IMR-90 (cell line): Measurements from ENCODE around the gene ENO2. TPM values are rescaled to one million over a fixed set of nuclear protein-coding genes. Genes with fewer than 3 reads are reported as not detected.

ENCODE experiments used
- ATAC-seq: fragments of 200-7000 bp; cut with Tn5 transposase; 2 replicates; pipeline ENCODE4 v1.9.1; 2020; ENCODE audit warnings: low read depth, mild to moderate bottlenecking, moderate library complexity
- BruUV-seq: library from RNA; stranded (reverse); fragments of 400-500 nt; replicated peaks from 2 replicates; lab custom pipeline; 2021; lab: Mats Ljungman, UMichigan
- CTCF ChIA-PET: fragments of 300-600 bp; formaldehyde crosslinking; extraction: SDS; loops from one replicate; lab custom pipeline; 2021; ENCODE audit warnings: antibody characterized with exemption; lab: Yijun Ruan, JAX
- POLR2A ChIA-PET: fragments of 300-600 bp; sonication (Branson Sonifier 250); formaldehyde crosslinking; loops from one replicate; lab custom pipeline; 2022; ENCODE audit warnings: antibody characterized with exemption; ENCODE audit not compliant: unreplicated experiment; lab: Charles Lee
- DNase-seq: peaks from one replicate; pipeline ENCODE4 v3.0.0; 2013
- H2AFZ ChIP-seq: replicated peaks from 2 replicates; pipeline ENCODE3; 2013; ENCODE audit warnings: low read length, mild to moderate bottlenecking; ENCODE audit not compliant: poor library complexity
- H2AK5ac ChIP-seq: 2 replicates; pipeline ENCODE4 v1.6.1; 2013; ENCODE audit warnings: low read depth, low read length, inconsistent platforms
- H2AK9ac ChIP-seq: replicated peaks from 2 replicates; pipeline ENCODE3; 2013; ENCODE audit warnings: mild to moderate bottlenecking, low read depth, low read length, moderate library complexity; ENCODE audit not compliant: poor library complexity
- H2BK120ac ChIP-seq: 2 replicates; pipeline ENCODE4 v1.6.1; 2013; ENCODE audit warnings: low read depth, low read length, inconsistent platforms
- H2BK15ac ChIP-seq: 3 replicates; pipeline ENCODE4 v1.6.1; 2013; ENCODE audit warnings: low read depth, low read length, inconsistent platforms
- H2BK20ac ChIP-seq: 2 replicates; pipeline ENCODE4 v1.6.1; 2013; ENCODE audit warnings: low read depth, mild to moderate bottlenecking, inconsistent platforms, low read length, moderate library complexity
- H2BK5ac ChIP-seq: 2 replicates; pipeline ENCODE4 v1.6.1; 2013; ENCODE audit warnings: mild to moderate bottlenecking, low read depth, low read length, inconsistent platforms; ENCODE audit not compliant: poor library complexity, severe bottlenecking
- H3K14ac ChIP-seq: replicated peaks from 2 replicates; pipeline ENCODE4 v1.6.1; 2013; ENCODE audit warnings: low read depth, low read length, inconsistent platforms
- H3K18ac ChIP-seq: 2 replicates; pipeline ENCODE4 v1.6.1; 2013; ENCODE audit warnings: low read depth, low read length, control low read depth
- H3K23ac ChIP-seq: 2 replicates; pipeline ENCODE4 v1.6.1; 2013; ENCODE audit warnings: low read depth, low read length, inconsistent platforms
- H3K27ac ChIP-seq: 2 replicates; pipeline ENCODE4 v1.5.1; 2013; ENCODE audit warnings: mild to moderate bottlenecking, control low read depth, low read length; ENCODE audit not compliant: insufficient read depth
- H3K27me3 ChIP-seq: 2 replicates; pipeline ENCODE4 v1.6.1; 2013; ENCODE audit warnings: low read length; ENCODE audit not compliant: control insufficient read depth, insufficient read depth
- H3K36me3 ChIP-seq: 2 replicates; pipeline ENCODE4 v1.6.1; 2013; ENCODE audit warnings: low read length, mixed read lengths; ENCODE audit not compliant: control insufficient read depth, insufficient read depth
- H3K4ac ChIP-seq: 2 replicates; pipeline ENCODE4 v1.6.1; 2013; ENCODE audit warnings: low read depth, low read length, inconsistent platforms
- H3K4me1 ChIP-seq: 2 replicates; pipeline ENCODE4 v1.6.1; 2013; ENCODE audit warnings: low read length, mixed read lengths; ENCODE audit not compliant: control insufficient read depth, insufficient read depth
- H3K4me2 ChIP-seq: 2 replicates; pipeline ENCODE4 v1.6.1; 2013; ENCODE audit warnings: low read depth, mild to moderate bottlenecking, control low read depth, low read length, moderate library complexity
- H3K4me3 ChIP-seq: 2 replicates; pipeline ENCODE4 v1.5.1; 2013; ENCODE audit warnings: low read depth, mild to moderate bottlenecking, control low read depth, low read length, moderate library complexity; ENCODE audit not compliant: insufficient read depth
- H3K56ac ChIP-seq: 2 replicates; pipeline ENCODE4 v1.6.1; 2013; ENCODE audit warnings: low read length, inconsistent platforms; ENCODE audit not compliant: insufficient read depth; ENCODE audit errors: extremely low read depth
- H3K79me1 ChIP-seq, 2 experiments: 2 replicates each; pipeline ENCODE4 v1.6.1; 2013; ENCODE audit warnings: low read length in 2 of 2, inconsistent platforms in 1 of 2, low read depth in 1 of 2
- H3K9ac ChIP-seq: 2 replicates; pipeline ENCODE4 v1.6.1; 2013; ENCODE audit warnings: low read depth, low read length, control low read depth
- H3K9me1 ChIP-seq: 2 replicates; pipeline ENCODE4 v1.6.1; 2013; ENCODE audit warnings: low read length, inconsistent platforms; ENCODE audit not compliant: insufficient read depth
- H3K9me3 ChIP-seq: 2 replicates; pipeline ENCODE4 v1.6.1; 2013; ENCODE audit warnings: low read length; ENCODE audit not compliant: control insufficient read depth, insufficient read depth
- H4K20me1 ChIP-seq: 2 replicates; pipeline ENCODE4 v1.6.1; 2013; ENCODE audit warnings: low read length, inconsistent platforms; ENCODE audit not compliant: insufficient read depth
- H4K5ac ChIP-seq: 2 replicates; pipeline ENCODE4 v1.6.1; 2013; ENCODE audit warnings: mild to moderate bottlenecking, low read depth, low read length, control low read depth
- H4K8ac ChIP-seq, 2 experiments: 2 replicates each; pipeline ENCODE4 v1.6.1; 2013; ENCODE audit warnings: low read depth in 2 of 2, low read length in 2 of 2, control low read depth in 1 of 2, inconsistent platforms in 1 of 2
- H4K91ac ChIP-seq: 2 replicates; pipeline ENCODE4 v1.6.1; 2013; ENCODE audit warnings: low read depth, low read length, inconsistent platforms; ENCODE audit not compliant: insufficient read depth
- BHLHE40 ChIP-seq: fragments of 150-350 bp; IDR thresholded peaks from 2 replicates; pipeline ENCODE4 v1.6.1; 2016; ENCODE audit warnings: mild to moderate bottlenecking, low read depth, low read length
- CEBPB ChIP-seq: IDR thresholded peaks from 2 replicates; pipeline ENCODE4 v1.6.1; 2012; ENCODE audit warnings: low read depth, low read length, improper control_type of control experiment
- CHD1 ChIP-seq: IDR thresholded peaks from 2 replicates; pipeline ENCODE4 v1.6.1; 2012; ENCODE audit warnings: low read depth, low read length, improper control_type of control experiment
- CTCF ChIP-seq: conservative IDR thresholded peaks from 2 replicates; pipeline ENCODE4 v1.5.1; 2012; ENCODE audit warnings: mild to moderate bottlenecking, low read depth, low read length, improper control_type of control experiment
- ELK1 ChIP-seq: fragments of 150-350 bp; IDR thresholded peaks from 2 replicates; pipeline ENCODE4 v1.6.1; 2016; ENCODE audit warnings: low read depth, mild to moderate bottlenecking, low read length, moderate library complexity, borderline replicate concordance
- FOS ChIP-seq: fragments of 150-350 bp; IDR thresholded peaks from 2 replicates; pipeline ENCODE4 v1.6.1; 2016; ENCODE audit warnings: low read depth, low read length
- MAFK ChIP-seq: IDR thresholded peaks from 2 replicates; pipeline ENCODE4 v1.6.1; 2012; ENCODE audit warnings: low read depth, low read length, improper control_type of control experiment
- MAZ ChIP-seq: IDR thresholded peaks from 2 replicates; pipeline ENCODE4 v1.6.1; 2012; ENCODE audit warnings: low read depth, mild to moderate bottlenecking, low read length, improper control_type of control experiment, moderate library complexity, borderline replicate concordance
- MXI1 ChIP-seq: IDR thresholded peaks from 2 replicates; pipeline ENCODE4 v1.6.1; 2012; ENCODE audit warnings: low read depth, mild to moderate bottlenecking, low read length, moderate library complexity, borderline replicate concordance
- NFE2L2 ChIP-seq: fragments of 150-350 bp; IDR thresholded peaks from 2 replicates; pipeline ENCODE4 v1.6.1; 2016; ENCODE audit warnings: low read depth, mild to moderate bottlenecking, low read length
- POLR2A ChIP-seq: IDR thresholded peaks from 2 replicates; pipeline ENCODE4 v1.6.1; 2012; ENCODE audit warnings: mild to moderate bottlenecking, low read depth, low read length
- RAD21 ChIP-seq: IDR thresholded peaks from 2 replicates; pipeline ENCODE4 v1.6.1; 2012; ENCODE audit warnings: low read length, improper control_type of control experiment
- RCOR1 ChIP-seq: IDR thresholded peaks from 2 replicates; pipeline ENCODE4 v1.6.1; 2012; ENCODE audit warnings: mild to moderate bottlenecking, low read length, improper control_type of control experiment; ENCODE audit not compliant: insufficient replicate concordance
- RFX5 ChIP-seq: IDR thresholded peaks from 2 replicates; pipeline ENCODE4 v1.8.0; 2012; ENCODE audit warnings: low read depth, mild to moderate bottlenecking, low read length, moderate library complexity
- USF2 ChIP-seq: fragments of 150-350 bp; IDR thresholded peaks from 2 replicates; pipeline ENCODE4 v1.6.1; 2017; ENCODE audit warnings: mild to moderate bottlenecking, antibody characterized with exemption, low read length, low read depth
- WGBS, 2 experiments: methylation state at CpG; one replicate each; pipeline versions ENCODE4 v1.1.5 to v1.1.7; 2013; ENCODE audit warnings: missing lambda C conversion rate in 2 of 2; ENCODE audit not compliant: insufficient read length in 1 of 2; ENCODE audit errors: extremely low coverage in 2 of 2; 5-methylcytosine and 5-hydroxymethylcytosine counted together
- dilution Hi-C: fragments of 300-500 bp; cut with HindIII; formaldehyde crosslinking; loops from one replicate; pipeline ENCODE4 v1.14.3; 2018; ENCODE audit warnings: low sequenced_read_pairs; ENCODE audit not compliant: unreplicated experiment
- in situ Hi-C: fragments of 300-500 bp; cut with MboI; formaldehyde crosslinking; loops from 3 replicates; pipeline ENCODE4 v1.14.3; 2019; ENCODE audit warnings: low sequenced_read_pairs, inconsistent platforms, mixed read lengths
- intact Hi-C: fragments of 100-400 bp; cut with micrococcal nuclease; formaldehyde crosslinking; loops from 2 replicates; pipeline ENCODE4 v1.10.0; 2022
- polyA plus RNA-seq, 3 experiments: library from polyadenylated mRNA; depleted of rRNA; stranded (reverse); fragments of >200 nt; gene quantifications; 2 replicates each; pipeline ENCODE4 v1.2.3, GENCODE V29; 2012; ENCODE audit warnings: low replicate concordance in 1 of 3
- total RNA-seq: library from RNA; depleted of rRNA; stranded (reverse); fragments of >200 nt; gene quantifications from 2 replicates; pipeline ENCODE4 v1.2.3, GENCODE V29; 2012

ENO2 gene
- total and polyA plus RNA-seq, 2 of the 4 experiments (the other 2 are of a cell fraction) = 28.3 to 92.8 TPM

GRCh38 chr12:6927379-6928021 lies 13.1 kb downstream of the ENO2 start, which contains the start of gene ATN1:
Gene ATN1, plus strand, starts transcription at chr12:6927959. Its CDS starts 6,043 bp downstream, at chr12:6934002.
- H3K23ac ChIP-seq = peak within 1 kb of the TSS; percentile 97
- peak within 1 kb of the TSS; percentile 98 for H3K4me2 ChIP-seq
- peaks cover 25% of the 10 kb centered on the region for H3K4me1 ChIP-seq
- peak within 1 kb of the TSS; percentile 97 for H2AK5ac ChIP-seq
- H2BK20ac ChIP-seq = 0 out of 2 replicates have a peak within 1 kb of the TSS, but pooled peaks have one; percentile 34
- peak within 1 kb of the TSS; percentile 71 for H2BK120ac ChIP-seq
- H3K18ac ChIP-seq = peak within 1 kb of the TSS; percentile 66
- H3K27me3 ChIP-seq = no peaks in the 10 kb centered on the region
- peak within 1 kb of the TSS; percentile 74 for H4K5ac ChIP-seq
- WGBS, 2 experiments = 4% methylated on average over 8 of the region's 66 CpGs; no CpG with 5 or more reads in 1 of the 2 experiments
- in situ Hi-C loops (no loop called here), dilution Hi-C loops (no loop called here), intact Hi-C loops (no loop called here)
- peak within 1 kb of the TSS; percentile 99 for H2AK9ac ChIP-seq
- peak within 1 kb of the TSS; percentile 95 for H4K91ac ChIP-seq
- peak within 1 kb of the TSS; percentile 93 for H3K4me3 ChIP-seq
- peak; percentile 78 for DNase-seq
- BruUV-seq = no TSS peak
- peaks cover 12% of the 10 kb centered on the region for H3K36me3 ChIP-seq
- H3K27ac ChIP-seq = peak within 1 kb of the TSS; percentile 95
- H3K9me3 ChIP-seq = no peaks in the 10 kb centered on the region
- peak within 1 kb of the TSS; percentile 98 for H3K4ac ChIP-seq
- H3K14ac ChIP-seq = peak within 1 kb of the TSS; percentile 96
- H3K56ac ChIP-seq = peak within 1 kb of the TSS; percentile 96
- H3K9ac ChIP-seq = peak within 1 kb of the TSS; percentile 96
- H2BK15ac ChIP-seq = peak within 1 kb of the TSS; percentile 85; the same call in 1 of the 3 replicates
- peak; percentile 62 for ATAC-seq
- POLR2A ChIA-PET = no interaction called here
- peaks cover 7% of the 10 kb centered on the region for H3K9me1 ChIP-seq
- peaks cover 36% of the 10 kb centered on the region for H4K20me1 ChIP-seq
- no peak for TF ChIP-seq NFE2L2
- TF ChIP-seq BHLHE40 = no peak
- TF ChIP-seq MAFK = no peak
- TF ChIP-seq FOS = no peak
- no peak for TF ChIP-seq CHD1
- TF ChIP-seq ELK1 = no peak
- 0 out of 2 replicates have a peak, but pooled peaks have one; percentile 31 for TF ChIP-seq POLR2A
- TF ChIP-seq RCOR1 = no peak
- no peak for TF ChIP-seq RAD21
- TF ChIP-seq MXI1 = peak; percentile 30; the same call in 1 of the 2 replicates
- no peak for TF ChIP-seq CTCF
- no peak for TF ChIP-seq CEBPB
- peak; percentile 96 for TF ChIP-seq MAZ
- no peak for TF ChIP-seq USF2
- TF ChIP-seq RFX5 = no peak
- H3K79me1 ChIP-seq = peaks cover 11 to 44% of the 10 kb centered on the region in 2 experiments; a peak in 3 of 4 replicates
- H2BK5ac ChIP-seq = peak within 1 kb of the TSS; percentile 89
- H4K8ac ChIP-seq = peak within 1 kb of the TSS; percentile 61 to 94
- CTCF ChIA-PET = interaction anchor here (0.6 kb wide), 1 partner anchor 456 kb away, joined by 3 read pairs; no protein-coding TSS in a partner anchor
- H2AFZ ChIP-seq = peak within 1 kb of the TSS; percentile 88
